Measurements from ENCODE around the gene SHB. TPM values are rescaled to one million over a fixed set of nuclear protein-coding genes. Genes with fewer than 3 reads are reported as not detected.

The SHB gene
- total RNA-seq, 6 experiments from 2014 or later = 12.0 to 43.1 (median 21.9) TPM

DNA sequence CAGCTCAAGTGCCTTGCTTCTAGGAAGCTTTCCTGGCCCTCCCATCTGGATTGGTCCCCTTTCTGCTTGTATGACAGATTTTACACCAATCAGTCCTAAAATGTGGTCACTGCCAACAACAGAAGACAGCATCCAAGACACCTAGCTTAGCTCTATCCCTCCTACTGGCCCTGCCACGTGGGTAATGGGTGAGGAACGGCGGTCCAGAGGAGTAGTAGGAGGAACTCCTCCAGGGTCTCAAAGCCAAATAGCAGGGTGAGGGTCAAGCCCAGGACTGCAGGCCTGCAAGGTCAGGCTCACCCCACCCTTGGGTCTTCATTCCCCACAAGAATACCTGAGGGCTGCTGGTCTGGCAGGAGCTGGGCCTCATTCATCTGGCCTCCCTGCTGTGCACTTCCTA lies 108.4 kb downstream of the SHB start:
- H3K4me1 ChIP-seq = peaks cover 0 to 4% (median 0%) of the 10 kb centered on the region in 4 donors
- peaks cover 0 to 8% (median 2%) of the 10 kb centered on the region in 4 donors for H3K36me3 ChIP-seq
- H3K9me3 ChIP-seq = no peaks in the 10 kb centered on the region
- H3K4me3 ChIP-seq = no peak overlapping the region
- H3K27me3 ChIP-seq = no peaks in the 10 kb centered on the region
- DNase-seq (peak in 2 of 3 donors; percentile 1 to 9), ATAC-seq (no peak)
- TF ChIP-seq POLR2A (IDR thresholded peaks at IDR 0.05) = no peak
- TF ChIP-seq, protein P1, sequence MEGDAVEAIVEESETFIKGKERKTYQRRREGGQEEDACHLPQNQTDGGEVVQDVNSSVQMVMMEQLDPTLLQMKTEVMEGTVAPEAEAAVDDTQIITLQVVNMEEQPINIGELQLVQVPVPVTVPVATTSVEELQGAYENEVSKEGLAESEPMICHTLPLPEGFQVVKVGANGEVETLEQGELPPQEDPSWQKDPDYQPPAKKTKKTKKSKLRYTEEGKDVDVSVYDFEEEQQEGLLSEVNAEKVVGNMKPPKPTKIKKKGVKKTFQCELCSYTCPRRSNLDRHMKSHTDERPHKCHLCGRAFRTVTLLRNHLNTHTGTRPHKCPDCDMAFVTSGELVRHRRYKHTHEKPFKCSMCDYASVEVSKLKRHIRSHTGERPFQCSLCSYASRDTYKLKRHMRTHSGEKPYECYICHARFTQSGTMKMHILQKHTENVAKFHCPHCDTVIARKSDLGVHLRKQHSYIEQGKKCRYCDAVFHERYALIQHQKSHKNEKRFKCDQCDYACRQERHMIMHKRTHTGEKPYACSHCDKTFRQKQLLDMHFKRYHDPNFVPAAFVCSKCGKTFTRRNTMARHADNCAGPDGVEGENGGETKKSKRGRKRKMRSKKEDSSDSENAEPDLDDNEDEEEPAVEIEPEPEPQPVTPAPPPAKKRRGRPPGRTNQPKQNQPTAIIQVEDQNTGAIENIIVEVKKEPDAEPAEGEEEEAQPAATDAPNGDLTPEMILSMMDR (IDR thresholded peaks at IDR 0.05) = no peak
- 80% methylated on average over 1 of the region's 3 CpGs for WGBS (ENCODE audit: insufficient coverage, low coverage, low lambda C conversion rate, missing lambda C conversion rate)
- H3K27ac ChIP-seq = no peak overlapping the region
- intact Hi-C loops (cut with DNase I) = no loop called here

DNA sequence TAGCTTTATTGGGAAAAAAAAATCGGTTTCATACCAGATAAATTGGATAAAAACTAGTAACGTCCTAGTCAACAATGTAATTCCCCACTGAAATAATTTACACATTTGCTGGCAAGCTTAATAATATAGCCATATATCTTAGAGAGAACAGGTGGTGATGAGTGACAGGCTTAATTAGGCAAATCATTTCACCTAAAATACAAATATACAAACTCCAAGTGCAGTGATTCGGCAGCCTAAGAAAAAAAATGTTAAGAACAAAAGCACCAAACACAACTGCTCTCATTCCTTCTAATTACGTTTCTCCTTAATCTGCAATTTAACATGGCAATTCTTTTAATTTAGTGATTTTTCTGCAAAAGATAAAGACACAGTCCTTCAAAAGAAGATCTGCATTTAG lies 109.1 kb downstream of the SHB start:
- Histone ChIP-seq H3K27ac (no peak overlapping the region), H3K9me3 (no peaks in the 10 kb centered on the region), H3K27me3 (no peaks in the 10 kb centered on the region), H3K4me3 (no peak overlapping the region), H3K4me1 (peaks cover 0 to under 1% (median 0%) of the 10 kb centered on the region in 4 donors), H3K36me3 (peaks cover 0 to 12% (median 5%) of the 10 kb centered on the region in 4 donors)
- intact Hi-C loops (cut with DNase I) = loop anchor here in 1 of 2 donors (10.0 kb wide), 1 partner anchor 55 kb away; no protein-coding TSS in a partner anchor
- ATAC-seq (no peak), DNase-seq (no peak)
- WGBS (ENCODE audit: insufficient coverage, low coverage, low lambda C conversion rate, missing lambda C conversion rate) = 73% methylated on average over 4 of the region's 4 CpGs
- no peak for TF ChIP-seq POLR2A (IDR thresholded peaks at IDR 0.05)
- TF ChIP-seq, protein P1 (IDR thresholded peaks at IDR 0.05) = no peak

DNA sequence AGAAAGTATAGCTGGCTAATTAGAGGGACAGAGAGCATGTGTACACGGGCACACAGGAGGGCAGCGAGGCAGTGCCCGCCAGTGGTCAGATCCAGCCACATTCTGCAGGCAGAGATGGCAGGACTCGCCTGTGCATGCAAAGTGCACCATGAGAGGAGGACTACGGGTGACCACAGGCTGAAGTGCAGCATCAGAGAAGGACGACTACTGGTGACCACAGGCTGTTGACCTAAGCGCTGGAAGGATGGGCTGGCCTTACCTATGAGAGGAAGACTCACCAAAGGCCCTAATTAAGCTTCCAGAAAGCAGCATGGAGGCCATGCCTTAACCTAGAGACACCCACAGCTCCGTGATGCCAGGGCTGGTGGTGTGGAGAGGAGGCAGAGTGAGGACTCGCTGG lies 110.9 kb downstream of the SHB start:
- H3K27me3 ChIP-seq = no peaks in the 10 kb centered on the region
- H3K4me3 ChIP-seq = no peak overlapping the region
- H3K36me3 ChIP-seq = peaks cover 0 to 15% (median 7%) of the 10 kb centered on the region in 4 donors
- no peaks in the 10 kb centered on the region for H3K4me1 ChIP-seq
- intact Hi-C loops (cut with DNase I) = loop anchor here in 1 of 2 donors (10.0 kb wide), 1 partner anchor 57 kb away; no protein-coding TSS in a partner anchor
- no peak overlapping the region for H3K27ac ChIP-seq
- 70% methylated on average over 2 of the region's 9 CpGs for WGBS (ENCODE audit: insufficient coverage, low coverage, low lambda C conversion rate, missing lambda C conversion rate)
- TF ChIP-seq POLR2A (IDR thresholded peaks at IDR 0.05) = no peak
- TF ChIP-seq, protein P1 (IDR thresholded peaks at IDR 0.05) = no peak
- H3K9me3 ChIP-seq = no peaks in the 10 kb centered on the region
- ATAC-seq (no peak), DNase-seq (no peak)

DNA sequence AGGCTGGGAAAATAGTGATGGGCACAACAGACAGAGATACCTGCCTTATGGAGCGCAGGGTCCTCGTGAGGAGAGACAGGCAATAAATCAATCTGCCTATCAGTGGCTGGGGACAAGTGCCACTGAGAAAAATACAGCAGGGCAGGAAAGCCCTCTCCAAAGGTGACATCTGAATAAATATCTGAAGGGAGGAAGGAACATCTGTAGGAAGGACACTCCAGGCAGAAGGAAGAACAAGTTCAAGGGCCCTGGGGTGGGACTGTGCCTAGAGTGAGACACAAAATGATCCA lies 111.4 kb downstream of the SHB start:
- 92% methylated on average over 2 of the region's 2 CpGs for WGBS (ENCODE audit: insufficient coverage, low coverage, low lambda C conversion rate, missing lambda C conversion rate)
- intact Hi-C loops (cut with DNase I) = loop anchor here in 1 of 2 donors (10.0 kb wide), 1 partner anchor 57 kb away; no protein-coding TSS in a partner anchor
- H3K27ac ChIP-seq = no peak overlapping the region
- no peaks in the 10 kb centered on the region for H3K9me3 ChIP-seq
- no peaks in the 10 kb centered on the region for H3K4me1 ChIP-seq
- TF ChIP-seq, protein P1 (IDR thresholded peaks at IDR 0.05) = no peak
- no peak for TF ChIP-seq POLR2A (IDR thresholded peaks at IDR 0.05)
- ATAC-seq (no peak), DNase-seq (no peak)
- no peaks in the 10 kb centered on the region for H3K27me3 ChIP-seq
- peaks cover 0 to 18% (median 7%) of the 10 kb centered on the region in 4 donors for H3K36me3 ChIP-seq
- H3K4me3 ChIP-seq = no peak overlapping the region
